Loucy (cell line): Measurements from ENCODE around the gene AZGP1.
"Not testable (repeated sequence)": the region's sequence is repeated elsewhere in the genome, so short reads cannot be mapped to it uniquely, and the experiment has no call there.

Experiments used
- H2AFZ ChIP-seq: fragments of 200-600 bp; sonication (generic); 2 replicates; pipeline ENCODE4 v1.6.0; 2016; ENCODE audit warnings: antibody characterized with exemption, mild to moderate bottlenecking, low read length, moderate library complexity
- H3F3A ChIP-seq: fragments of 200-600 bp; 2 replicates; pipeline ENCODE4 v1.6.0; 2016; ENCODE audit warnings: antibody characterized with exemption, low read depth, mild to moderate bottlenecking
- H3K27me3 ChIP-seq: fragments of 200-600 bp; sonication (generic); 2 replicates; pipeline ENCODE4 v1.6.1; 2014; ENCODE audit warnings: low read length, mild to moderate bottlenecking; ENCODE audit not compliant: insufficient read depth, poor library complexity, severe bottlenecking
- H3K36me3 ChIP-seq: fragments of 200-600 bp; sonication (generic); 2 replicates; pipeline ENCODE4 v1.6.1; 2016; ENCODE audit warnings: low read length; ENCODE audit not compliant: insufficient read depth
- H3K4me1 ChIP-seq: fragments of 200-600 bp; sonication (generic); 2 replicates; pipeline ENCODE4 v1.5.1; 2014; ENCODE audit warnings: low read length, mild to moderate bottlenecking; ENCODE audit not compliant: insufficient read depth, poor library complexity, severe bottlenecking
- H3K4me2 ChIP-seq: fragments of 200-600 bp; sonication (generic); 2 replicates; pipeline ENCODE4 v1.6.0; 2014; ENCODE audit warnings: antibody characterized with exemption, low read length, low read depth, mild to moderate bottlenecking; ENCODE audit not compliant: poor library complexity, severe bottlenecking
- H3K4me3 ChIP-seq: fragments of 200-600 bp; sonication (generic); 2 replicates; pipeline ENCODE4 v1.5.1; 2014; ENCODE audit warnings: low read length, mild to moderate bottlenecking, mixed read lengths; ENCODE audit not compliant: poor library complexity, severe bottlenecking
- H3K79me2 ChIP-seq: fragments of 200-600 bp; sonication (generic); 2 replicates; pipeline ENCODE4 v1.6.1; 2014; ENCODE audit warnings: low read length; ENCODE audit not compliant: insufficient read depth
- H3K9ac ChIP-seq: fragments of 200-600 bp; sonication (generic); 2 replicates; pipeline ENCODE4 v1.6.0; 2014; ENCODE audit warnings: mild to moderate bottlenecking, low read depth, low read length, moderate library complexity; ENCODE audit not compliant: poor library complexity, severe bottlenecking
- H3K9me2 ChIP-seq: fragments of 200-600 bp; sonication (generic); replicated peaks from 2 replicates; pipeline ENCODE4 v1.6.1; 2016; ENCODE audit warnings: low read depth, low read length, mixed read lengths
- H3K9me3 ChIP-seq: fragments of 200-600 bp; sonication (generic); 2 replicates; pipeline ENCODE4 v1.6.1; 2014; ENCODE audit warnings: mild to moderate bottlenecking, antibody characterized with exemption, low read length, low read depth; ENCODE audit not compliant: insufficient read depth
- H4K20me1 ChIP-seq: fragments of 200-600 bp; sonication (generic); 2 replicates; pipeline ENCODE4 v1.6.0; 2014; ENCODE audit warnings: antibody characterized with exemption, low read length, mild to moderate bottlenecking; ENCODE audit not compliant: insufficient read depth, poor library complexity, severe bottlenecking
- CTCF ChIP-seq: fragments of 200-600 bp; sonication (generic); conservative IDR thresholded peaks from 2 replicates; pipeline ENCODE4 v1.5.1; 2014; ENCODE audit warnings: mild to moderate bottlenecking, antibody characterized with exemption, low read length
- EZH2phosphoT487 ChIP-seq: fragments of 200-600 bp; IDR thresholded peaks from 2 replicates; pipeline ENCODE4 v1.6.1; 2018; ENCODE audit warnings: antibody characterized with exemption, mild to moderate bottlenecking, moderate library complexity, borderline replicate concordance

Gene AZGP1

GRCh38 chr7:99938296-99938695 lies 37.5 kb downstream of the AZGP1 start:
- no peak overlapping the region for H3K4me3 ChIP-seq
- no peaks in the 10 kb centered on the region for H4K20me1 ChIP-seq
- H3K36me3 ChIP-seq: no peaks in the 10 kb centered on the region
- peaks cover 14% of the 10 kb centered on the region for H3K27me3 ChIP-seq
- peaks cover 12% of the 10 kb centered on the region; the same call in 1 of the 2 replicates for H3K9me3 ChIP-seq
- H3K9me2 ChIP-seq: no peaks in the 10 kb centered on the region
- H3K79me2 ChIP-seq: no peaks in the 10 kb centered on the region
- TF ChIP-seq EZH2phosphoT487 (no peak), CTCF (no peak)
- H2AFZ ChIP-seq: no peak overlapping the region
- H3F3A ChIP-seq: no peaks in the 10 kb centered on the region
- H3K4me2 ChIP-seq: no peak overlapping the region
- H3K9ac ChIP-seq: no peak overlapping the region
- no peaks in the 10 kb centered on the region for H3K4me1 ChIP-seq

GRCh38 chr7:99935009-99935408 lies 40.8 kb downstream of the AZGP1 start:
- not testable (repeated sequence) for H3F3A ChIP-seq, H3K36me3 ChIP-seq, H4K20me1 ChIP-seq, H3K4me3 ChIP-seq, H3K4me1 ChIP-seq, H3K9ac ChIP-seq, H3K4me2 ChIP-seq, H3K9me2 ChIP-seq, H3K79me2 ChIP-seq
- peaks cover 16% of the 10 kb centered on the region for H3K27me3 ChIP-seq
- peaks cover 12% of the 10 kb centered on the region; the same call in 1 of the 2 replicates for H3K9me3 ChIP-seq
- H2AFZ ChIP-seq: 0 out of 2 replicates have a peak overlapping the region, but pooled peaks have one; percentile 7

GRCh38 chr7:99930376-99930775 lies 45.5 kb downstream of the AZGP1 start:
- Histone ChIP-seq H3F3A (no peaks in the 10 kb centered on the region), H3K79me2 (no peaks in the 10 kb centered on the region), H3K36me3 (no peaks in the 10 kb centered on the region), H3K27me3 (peaks cover 44% of the 10 kb centered on the region), H3K4me1 (peaks cover 6% of the 10 kb centered on the region), H3K9me2 (no peaks in the 10 kb centered on the region), H3K9ac (no peak overlapping the region), H3K4me3 (no peak overlapping the region), H3K9me3 (no peaks in the 10 kb centered on the region), H3K4me2 (no peak overlapping the region), H2AFZ (peak overlapping the region; percentile 86; the same call in 1 of the 2 replicates), H4K20me1 (no peaks in the 10 kb centered on the region)
- no peak for TF ChIP-seq CTCF
- TF ChIP-seq EZH2phosphoT487: no peak

- peak overlapping the region; percentile 72 for H3K4me3 ChIP-seq
Observed at GRCh38 chr7:99929730-99930053, 46.1 kb downstream of the AZGP1 start.

More at GRCh38 chr7:99929730-99930053, 46.1 kb downstream of the AZGP1 start:
- no peaks in the 10 kb centered on the region for H3K36me3 ChIP-seq
- H3K79me2 ChIP-seq: no peaks in the 10 kb centered on the region
- no peaks in the 10 kb centered on the region for H3F3A ChIP-seq
- peak overlapping the region; percentile 86 for H2AFZ ChIP-seq
- H3K4me2 ChIP-seq: peak overlapping the region; percentile 73
- H4K20me1 ChIP-seq: no peaks in the 10 kb centered on the region
- TF ChIP-seq CTCF (no peak), EZH2phosphoT487 (no peak)
- no peaks in the 10 kb centered on the region for H3K9me3 ChIP-seq
- H3K27me3 ChIP-seq: peaks cover 50% of the 10 kb centered on the region
- H3K4me1 ChIP-seq: peaks cover 6% of the 10 kb centered on the region
- peak overlapping the region; percentile 61 for H3K9ac ChIP-seq
- H3K9me2 ChIP-seq: no peaks in the 10 kb centered on the region
